DOHH2 (cell line): ENCODE results near the gene GSG1L.

Source experiments
- EZH2phosphoT487 ChIP-seq: fragments of 200-600 bp; sonication (generic); IDR thresholded peaks from 2 replicates; pipeline ENCODE4 v1.6.1; 2017; ENCODE audit warnings: borderline replicate concordance, mild to moderate bottlenecking, antibody characterized with exemption, low read length, moderate library complexity, mixed read lengths
- TF ChIP-seq, protein P1 (sequence below): fragments of 200-600 bp; sonication (generic); IDR thresholded peaks from one replicate; pipeline ENCODE4 v1.5.1; 2014; ENCODE audit warnings: antibody characterized with exemption, mild to moderate bottlenecking, low read depth, low read length; ENCODE audit not compliant: poor library complexity, severe bottlenecking

GRCh38 chr16:27976990-27977389 lies 86.5 kb downstream of the GSG1L start:
- TF ChIP-seq, protein P1, sequence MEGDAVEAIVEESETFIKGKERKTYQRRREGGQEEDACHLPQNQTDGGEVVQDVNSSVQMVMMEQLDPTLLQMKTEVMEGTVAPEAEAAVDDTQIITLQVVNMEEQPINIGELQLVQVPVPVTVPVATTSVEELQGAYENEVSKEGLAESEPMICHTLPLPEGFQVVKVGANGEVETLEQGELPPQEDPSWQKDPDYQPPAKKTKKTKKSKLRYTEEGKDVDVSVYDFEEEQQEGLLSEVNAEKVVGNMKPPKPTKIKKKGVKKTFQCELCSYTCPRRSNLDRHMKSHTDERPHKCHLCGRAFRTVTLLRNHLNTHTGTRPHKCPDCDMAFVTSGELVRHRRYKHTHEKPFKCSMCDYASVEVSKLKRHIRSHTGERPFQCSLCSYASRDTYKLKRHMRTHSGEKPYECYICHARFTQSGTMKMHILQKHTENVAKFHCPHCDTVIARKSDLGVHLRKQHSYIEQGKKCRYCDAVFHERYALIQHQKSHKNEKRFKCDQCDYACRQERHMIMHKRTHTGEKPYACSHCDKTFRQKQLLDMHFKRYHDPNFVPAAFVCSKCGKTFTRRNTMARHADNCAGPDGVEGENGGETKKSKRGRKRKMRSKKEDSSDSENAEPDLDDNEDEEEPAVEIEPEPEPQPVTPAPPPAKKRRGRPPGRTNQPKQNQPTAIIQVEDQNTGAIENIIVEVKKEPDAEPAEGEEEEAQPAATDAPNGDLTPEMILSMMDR, result no peak
- TF ChIP-seq EZH2phosphoT487, result no peak
